Tibial nerve (tissue), 3 donors: ENCODE data around the gene ACAT1.

ENCODE experiments used
- CTCF ChIP-seq, 5 experiments: fragments of 200-600 bp in 3 of 5; fragments of 450-650 bp in 2 of 5; sonication (generic) in 3 of 5; IDR thresholded peaks; one replicate each; pipeline ENCODE4 v1.5.1; 2016 to 2019; ENCODE audit warnings: antibody characterized with exemption in 5 of 5, mild to moderate bottlenecking in 3 of 5, moderate library complexity in 2 of 5
- POLR2A ChIP-seq, 2 donors: fragments of 450-650 bp; IDR thresholded peaks; one replicate each; pipeline ENCODE4 v1.6.1; 2017; ENCODE audit warnings: antibody characterized with exemption in 2 of 2, mild to moderate bottlenecking in 2 of 2, moderate library complexity in 2 of 2

GRCh38 chr11:108148556-108148955 lies 27.2 kb downstream of the ACAT1 start:
- TF ChIP-seq CTCF (IDR thresholded peaks at IDR 0.05) (no peak), POLR2A (IDR thresholded peaks at IDR 0.05) (no peak)
